Measurements from ENCODE around the gene VPS45. TPM values are rescaled to one million over a fixed set of nuclear protein-coding genes. Genes with fewer than 3 reads are reported as not detected.

The VPS45 gene
- total and polyA plus RNA-seq, 2 of the 13 experiments (the other 11 are each of a cell fraction or from before 2014, with no cell fraction given), result 15.2 to 25.2 TPM

DNA sequence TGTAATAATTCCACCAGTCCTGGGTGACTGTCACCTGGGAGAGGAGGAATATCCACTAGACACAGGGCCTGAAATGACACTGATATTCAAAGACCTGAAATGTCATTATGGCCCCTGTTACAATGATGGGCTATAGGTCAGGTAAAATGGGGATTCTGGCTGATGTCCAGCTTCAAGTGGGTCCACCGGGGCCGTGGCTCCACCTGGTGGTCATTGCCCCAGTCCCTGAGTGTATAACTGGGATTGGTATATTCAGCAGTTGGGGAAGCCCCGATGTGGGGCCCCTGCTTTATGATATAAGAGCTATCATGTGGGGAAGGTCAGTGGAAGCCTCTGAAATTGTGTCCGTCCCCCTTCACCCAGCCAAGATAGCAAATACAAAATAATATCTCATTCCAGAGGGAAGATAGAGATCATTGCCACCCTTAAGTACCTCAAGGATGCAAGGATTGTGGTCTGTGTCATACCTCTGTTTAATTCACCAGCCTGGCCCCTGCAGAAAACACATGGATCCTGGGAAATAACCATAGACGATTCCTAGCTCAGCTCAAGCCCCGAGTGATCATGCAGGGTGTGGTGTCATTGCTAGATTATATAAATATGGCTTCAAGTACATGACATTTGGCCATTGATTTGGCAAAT, 101.5 kb downstream of the VPS45 start (continued):
- TF ChIP-seq STAG1 (CRISPR knock-in tag; IDR thresholded peaks at IDR 0.05) (peak; percentile 91), KDM6A (CRISPR knock-in tag; IDR thresholded peaks at IDR 0.05; ENCODE audit: low read depth) (no peak), SNAI1 (CRISPR knock-in tag; IDR thresholded peaks at IDR 0.05; ENCODE audit: borderline replicate concordance) (no peak), SALL1 (CRISPR knock-in tag; IDR thresholded peaks at IDR 0.05) (peak; percentile 48; the same call in 1 of the 2 replicates), ZNF720 (CRISPR knock-in tag; IDR thresholded peaks at IDR 0.05) (no peak), MAFG (CRISPR knock-in tag; IDR thresholded peaks at IDR 0.05) (no peak), SIX1 (CRISPR knock-in tag; IDR thresholded peaks at IDR 0.05; ENCODE audit: borderline replicate concordance) (no peak), ELF4 (CRISPR knock-in tag; IDR thresholded peaks at IDR 0.05; ENCODE audit: borderline replicate concordance) (no peak), SP4 (CRISPR knock-in tag; IDR thresholded peaks at IDR 0.05) (no peak), ZNF331 (CRISPR knock-in tag; IDR thresholded peaks at IDR 0.05) (no peak), IKZF4 (CRISPR knock-in tag; IDR thresholded peaks at IDR 0.05; ENCODE audit: borderline replicate concordance, low read depth, not compliant biosample characterization) (no peak), ZBTB25 (CRISPR knock-in tag; IDR thresholded peaks at IDR 0.05) (no peak), CHD4 (IDR thresholded peaks at IDR 0.05; ENCODE audit: borderline replicate concordance, low read length) (no peak), EZH2 (conservative IDR thresholded peaks at IDR 0.05; ENCODE audit: low read depth, low read length) (no peak), NR2F6 (IDR thresholded peaks at IDR 0.05) (no peak), NR2F6 (CRISPR knock-in tag; IDR thresholded peaks at IDR 0.05) (no peak), HOXA3 (CRISPR knock-in tag; IDR thresholded peaks at IDR 0.05) (no peak), PHB2 (IDR thresholded peaks at IDR 0.05; ENCODE audit: partially characterized antibody) (no peak), ZNF230 (CRISPR knock-in tag; IDR thresholded peaks at IDR 0.05) (no peak), PRMT3 (CRISPR knock-in tag; IDR thresholded peaks at IDR 0.05; ENCODE audit: borderline replicate concordance, low read depth) (no peak), THAP11 (CRISPR knock-in tag; IDR thresholded peaks at IDR 0.05) (0 out of 2 replicates have a peak, but pooled peaks have one; percentile 32), ZFAT (CRISPR knock-in tag; conservative IDR thresholded peaks at IDR 0.05) (no peak), ETV6 (CRISPR knock-in tag; conservative IDR thresholded peaks at IDR 0.05) (no peak), MIER3 (CRISPR knock-in tag; IDR thresholded peaks at IDR 0.05; ENCODE audit: borderline replicate concordance) (no peak)
- TF ChIP-seq, protein P1, sequence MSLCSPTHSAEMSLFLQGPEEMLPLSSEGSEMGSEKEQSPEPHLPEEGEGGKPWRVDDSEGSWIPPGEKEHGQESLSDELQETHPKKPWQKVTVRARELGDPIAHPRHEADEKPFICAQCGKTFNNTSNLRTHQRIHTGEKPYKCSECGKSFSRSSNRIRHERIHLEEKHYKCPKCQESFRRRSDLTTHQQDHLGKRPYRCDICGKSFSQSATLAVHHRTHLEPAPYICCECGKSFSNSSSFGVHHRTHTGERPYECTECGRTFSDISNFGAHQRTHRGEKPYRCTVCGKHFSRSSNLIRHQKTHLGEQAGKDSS (CRISPR knock-in tag; IDR thresholded peaks at IDR 0.05; ENCODE audit: borderline replicate concordance, low read depth), result no peak
- TF ChIP-seq, protein P2, sequence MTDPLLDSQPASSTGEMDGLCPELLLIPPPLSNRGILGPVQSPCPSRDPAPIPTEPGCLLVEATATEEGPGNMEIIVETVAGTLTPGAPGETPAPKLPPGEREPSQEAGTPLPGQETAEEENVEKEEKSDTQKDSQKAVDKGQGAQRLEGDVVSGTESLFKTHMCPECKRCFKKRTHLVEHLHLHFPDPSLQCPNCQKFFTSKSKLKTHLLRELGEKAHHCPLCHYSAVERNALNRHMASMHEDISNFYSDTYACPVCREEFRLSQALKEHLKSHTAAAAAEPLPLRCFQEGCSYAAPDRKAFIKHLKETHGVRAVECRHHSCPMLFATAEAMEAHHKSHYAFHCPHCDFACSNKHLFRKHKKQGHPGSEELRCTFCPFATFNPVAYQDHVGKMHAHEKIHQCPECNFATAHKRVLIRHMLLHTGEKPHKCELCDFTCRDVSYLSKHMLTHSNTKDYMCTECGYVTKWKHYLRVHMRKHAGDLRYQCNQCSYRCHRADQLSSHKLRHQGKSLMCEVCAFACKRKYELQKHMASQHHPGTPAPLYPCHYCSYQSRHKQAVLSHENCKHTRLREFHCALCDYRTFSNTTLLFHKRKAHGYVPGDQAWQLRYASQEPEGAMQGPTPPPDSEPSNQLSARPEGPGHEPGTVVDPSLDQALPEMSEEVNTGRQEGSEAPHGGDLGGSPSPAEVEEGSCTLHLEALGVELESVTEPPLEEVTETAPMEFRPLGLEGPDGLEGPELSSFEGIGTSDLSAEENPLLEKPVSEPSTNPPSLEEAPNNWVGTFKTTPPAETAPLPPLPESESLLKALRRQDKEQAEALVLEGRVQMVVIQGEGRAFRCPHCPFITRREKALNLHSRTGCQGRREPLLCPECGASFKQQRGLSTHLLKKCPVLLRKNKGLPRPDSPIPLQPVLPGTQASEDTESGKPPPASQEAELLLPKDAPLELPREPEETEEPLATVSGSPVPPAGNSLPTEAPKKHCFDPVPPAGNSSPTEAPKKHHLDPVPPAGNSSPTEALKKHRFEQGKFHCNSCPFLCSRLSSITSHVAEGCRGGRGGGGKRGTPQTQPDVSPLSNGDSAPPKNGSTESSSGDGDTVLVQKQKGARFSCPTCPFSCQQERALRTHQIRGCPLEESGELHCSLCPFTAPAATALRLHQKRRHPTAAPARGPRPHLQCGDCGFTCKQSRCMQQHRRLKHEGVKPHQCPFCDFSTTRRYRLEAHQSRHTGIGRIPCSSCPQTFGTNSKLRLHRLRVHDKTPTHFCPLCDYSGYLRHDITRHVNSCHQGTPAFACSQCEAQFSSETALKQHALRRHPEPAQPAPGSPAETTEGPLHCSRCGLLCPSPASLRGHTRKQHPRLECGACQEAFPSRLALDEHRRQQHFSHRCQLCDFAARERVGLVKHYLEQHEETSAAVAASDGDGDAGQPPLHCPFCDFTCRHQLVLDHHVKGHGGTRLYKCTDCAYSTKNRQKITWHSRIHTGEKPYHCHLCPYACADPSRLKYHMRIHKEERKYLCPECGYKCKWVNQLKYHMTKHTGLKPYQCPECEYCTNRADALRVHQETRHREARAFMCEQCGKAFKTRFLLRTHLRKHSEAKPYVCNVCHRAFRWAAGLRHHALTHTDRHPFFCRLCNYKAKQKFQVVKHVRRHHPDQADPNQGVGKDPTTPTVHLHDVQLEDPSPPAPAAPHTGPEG (CRISPR knock-in tag; IDR thresholded peaks at IDR 0.05), result no peak

All from HepG2 (cell line).